ENCODE measurements around the gene FOXI1.

DNA sequence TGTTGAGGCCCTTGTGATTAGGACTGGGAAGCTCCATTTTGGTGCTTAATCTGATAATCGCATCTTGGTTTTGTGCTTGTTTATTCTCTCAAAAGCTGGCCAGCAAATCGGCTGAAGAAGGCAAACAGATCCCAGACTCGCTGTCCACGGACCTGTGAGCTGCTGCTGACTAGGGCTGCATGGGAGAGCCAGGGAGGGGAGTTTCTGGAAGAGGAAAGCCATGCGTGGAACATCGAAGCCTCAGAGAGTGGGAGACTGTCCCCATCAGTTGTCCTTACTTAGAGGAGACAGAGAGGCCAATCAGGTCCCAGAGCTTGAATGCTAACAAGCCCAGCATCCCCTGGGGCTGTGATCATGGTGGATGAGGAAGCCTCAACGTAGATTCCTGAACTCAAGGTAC lies 23.0 kb upstream of the FOXI1 start:
- TF ChIP-seq EZH2phosphoT487 (IDR thresholded peaks at IDR 0.05; ENCODE audit: insufficient read depth, low read depth) (no peak), EZH2 (IDR thresholded peaks at IDR 0.05; ENCODE audit: insufficient read depth, poor library complexity, severe bottlenecking) (no peak)
